Hematopoietic multipotent progenitor cell treated with erythropoietin and hydrocortisone succinate and interleukin-3 and kit ligand, for 8 days (in vitro differentiated cells): ENCODE results near the gene AQP7.
A peak's percentile ranks its signal among the peaks of the same experiment; 100 is the strongest.
"Not testable (repeated sequence)": the region's sequence is repeated elsewhere in the genome, so short reads cannot be mapped to it uniquely, and the experiment has no call there.

ENCODE experiments used
- DNase-seq: peaks from one replicate; pipeline ENCODE4 v3.0.0-alpha.2; 2015

The AQP7 gene

GRCh38 chr9:33366979-33367480 is 35.3 kb downstream of the AQP7 start:
- no peak for DNase-seq

DNA sequence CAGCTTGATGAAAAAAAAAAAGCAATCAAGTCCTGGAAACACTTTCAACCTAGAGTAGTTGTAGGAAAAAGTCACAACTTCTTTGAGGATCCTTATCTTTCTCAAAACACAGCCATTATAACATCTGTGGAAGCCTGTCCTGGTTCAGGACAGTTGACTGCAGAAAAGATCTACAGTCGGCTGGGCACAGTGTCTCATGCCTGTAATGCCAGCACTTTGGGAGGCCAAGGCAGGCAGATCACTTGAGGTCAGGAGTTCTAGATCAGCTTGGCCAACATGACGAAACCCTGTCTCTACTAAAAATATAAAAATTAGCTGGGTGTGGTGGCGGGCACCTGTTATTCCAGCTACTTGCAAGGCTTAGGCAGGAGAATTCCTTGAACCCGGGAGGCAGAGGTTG is 37.6 kb downstream of the AQP7 start:
- peak; percentile 47 for DNase-seq

DNA sequence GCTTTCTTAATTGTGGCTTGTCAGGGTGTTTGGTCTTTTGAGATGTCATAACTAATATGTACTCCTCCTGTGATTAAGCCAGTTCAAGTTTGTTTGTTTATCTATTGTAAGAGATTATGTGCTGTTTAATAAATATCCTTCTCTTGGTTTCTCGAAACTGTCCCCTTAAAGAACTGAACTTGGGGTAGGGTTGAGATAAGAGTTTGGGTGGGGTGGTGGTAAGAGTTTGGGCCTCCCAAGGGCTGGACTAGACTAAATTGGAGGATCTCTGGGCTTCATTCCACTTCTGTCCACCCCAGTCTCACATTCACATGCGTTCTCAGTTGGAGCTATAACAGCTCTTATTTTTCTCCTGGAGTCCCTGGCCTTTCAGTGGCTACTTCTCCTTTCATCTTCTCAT is 38.2 kb downstream of the AQP7 start:
- peak; percentile 66 for DNase-seq

GRCh38 chr9:33358641-33359040 is 43.7 kb downstream of the AQP7 start:
- DNase-seq = not testable (repeated sequence)

- no peak for DNase-seq
Measured at GRCh38 chr9:33355933-33356332, 46.4 kb downstream of the AQP7 start.

DNA sequence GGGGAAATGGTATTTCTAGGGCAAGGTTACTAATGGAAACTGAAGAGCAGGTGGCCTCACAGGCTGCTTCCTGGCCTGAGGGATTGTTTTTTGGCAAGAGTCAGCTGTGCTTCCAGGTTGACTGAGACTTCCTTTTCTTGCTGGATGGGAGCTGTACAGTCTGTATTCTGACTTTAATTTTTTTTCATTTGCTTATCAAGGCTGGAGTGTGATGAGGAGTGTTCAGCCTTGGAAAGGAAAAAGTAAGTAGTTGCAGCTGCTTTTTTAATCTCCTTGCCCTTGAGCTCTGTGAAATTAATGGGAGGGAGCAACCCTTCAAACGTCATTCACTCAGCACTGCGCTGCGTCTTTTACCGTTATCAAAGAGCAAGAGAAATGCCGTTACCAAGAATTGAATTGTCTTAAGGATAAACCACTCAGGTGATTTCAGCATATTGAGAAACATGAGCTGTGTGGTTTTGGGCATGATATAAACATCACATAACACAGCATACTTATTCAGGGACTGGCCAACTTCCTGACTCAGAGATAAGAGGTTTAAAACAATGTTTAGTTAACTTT is 47.6 kb downstream of the AQP7 start:
- DNase-seq = peak; percentile 83

GRCh38 chr9:33351547-33351946 is 50.8 kb downstream of the AQP7 start:
- peak; percentile 62 for DNase-seq

GRCh38 chr9:33350310-33350709 is 52.1 kb downstream of the AQP7 start:
- no peak for DNase-seq

- no peak for DNase-seq
Measured at GRCh38 chr9:33349743-33350142, 52.6 kb downstream of the AQP7 start.

- DNase-seq = no peak
Measured at GRCh38 chr9:33348998-33349397, 53.4 kb downstream of the AQP7 start.

GRCh38 chr9:33346564-33346963 is 55.8 kb downstream of the AQP7 start:
- no peak for DNase-seq

DNA sequence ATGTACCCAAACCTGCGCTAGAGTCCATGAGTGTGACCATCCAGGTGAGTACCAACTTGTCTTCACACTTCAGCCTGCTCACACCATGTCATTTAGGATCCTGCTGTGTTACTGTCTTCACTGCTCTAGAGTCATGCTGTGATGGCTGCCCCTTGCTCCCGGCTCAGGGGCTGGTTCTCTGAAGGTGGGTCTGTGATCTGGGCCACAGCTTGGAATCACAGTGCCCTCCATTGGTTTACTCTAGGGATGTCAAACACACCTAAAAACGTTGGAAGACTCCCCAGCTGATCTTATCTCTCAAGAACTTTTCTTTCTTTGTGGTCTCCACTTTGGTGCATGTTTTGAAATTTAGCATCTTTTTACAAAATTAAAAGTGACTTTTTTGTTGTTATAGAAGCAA is 58.2 kb downstream of the AQP7 start:
- DNase-seq = no peak

- DNase-seq = peak; percentile 85
Measured at GRCh38 chr9:33341182-33341581, 61.2 kb downstream of the AQP7 start.

- DNase-seq = no peak
Measured at GRCh38 chr9:33340186-33340585, 62.2 kb downstream of the AQP7 start.
